H9 (cell line): ENCODE measurements around the gene SLC38A9. TPM values are rescaled to one million over a fixed set of nuclear protein-coding genes. Genes with fewer than 3 reads are reported as not detected.

Experiments
- DNase-seq: peaks from one replicate; pipeline ENCODE4 v3.0.0-alpha.2; 2017
- H2AFZ ChIP-seq: one replicate; pipeline ENCODE4 v1.6.1; 2013; ENCODE audit warnings: mild to moderate bottlenecking, low read length, control low read depth, moderate library complexity
- H2AK5ac ChIP-seq: 2 replicates; pipeline ENCODE4 v1.6.1; 2013; ENCODE audit warnings: low read length, control low read depth, mixed read lengths; ENCODE audit not compliant: insufficient read length
- H2BK120ac ChIP-seq: one replicate; pipeline ENCODE4 v1.6.1; 2013; ENCODE audit warnings: low read depth, mild to moderate bottlenecking, low read length, control low read depth, inconsistent platforms; ENCODE audit not compliant: poor library complexity, severe bottlenecking
- H2BK12ac ChIP-seq: 2 replicates; pipeline ENCODE4 v1.6.1; 2013; ENCODE audit warnings: low read length, control low read depth, mixed read lengths, low read depth; ENCODE audit not compliant: insufficient read length
- H2BK15ac ChIP-seq: 2 replicates; pipeline ENCODE4 v1.6.1; 2013; ENCODE audit warnings: low read depth, low read length, control low read depth
- H2BK20ac ChIP-seq: one replicate; pipeline ENCODE4 v1.6.1; 2013; ENCODE audit warnings: low read depth, mild to moderate bottlenecking, low read length, control low read depth, inconsistent platforms; ENCODE audit not compliant: poor library complexity, severe bottlenecking
- H2BK5ac ChIP-seq: 2 replicates; pipeline ENCODE4 v1.6.1; 2013; ENCODE audit warnings: low read length, control low read depth, mixed read lengths; ENCODE audit not compliant: insufficient read length
- H3K14ac ChIP-seq: 2 replicates; pipeline ENCODE4 v1.6.1; 2013; ENCODE audit warnings: low read length, control low read depth; ENCODE audit not compliant: insufficient read depth
- H3K18ac ChIP-seq: 2 replicates; pipeline ENCODE4 v1.6.1; 2013; ENCODE audit warnings: low read depth, mild to moderate bottlenecking, mixed read lengths, low read length, control low read depth; ENCODE audit not compliant: insufficient read length
- H3K23ac ChIP-seq: 2 replicates; pipeline ENCODE4 v1.6.1; 2013; ENCODE audit warnings: low read length, control low read depth, mixed read lengths, low read depth; ENCODE audit not compliant: insufficient read length
- H3K23me2 ChIP-seq: 2 replicates; pipeline ENCODE4 v1.6.1; 2013; ENCODE audit warnings: low read depth, mild to moderate bottlenecking, mixed read lengths, low read length, control low read depth; ENCODE audit not compliant: insufficient read length, poor library complexity, severe bottlenecking
- H3K27ac ChIP-seq: 2 replicates; pipeline ENCODE4 v1.5.1; 2013; ENCODE audit warnings: low read length, control low read depth, mixed read lengths, low read depth; ENCODE audit not compliant: insufficient read length
- H3K27me3 ChIP-seq: 2 replicates; pipeline ENCODE4 v1.6.1; 2013; ENCODE audit warnings: low read length, control low read depth, inconsistent platforms; ENCODE audit not compliant: insufficient read depth
- H3K4ac ChIP-seq: 2 replicates; pipeline ENCODE4 v1.6.1; 2013; ENCODE audit warnings: low read depth, mild to moderate bottlenecking, control low read depth, inconsistent platforms, low read length, moderate library complexity
- H3K4me1 ChIP-seq: 2 replicates; pipeline ENCODE4 v1.6.1; 2013; ENCODE audit warnings: low read length, control low read depth, inconsistent platforms; ENCODE audit not compliant: insufficient read depth
- H3K4me2 ChIP-seq: 2 replicates; pipeline ENCODE4 v1.6.1; 2013; ENCODE audit warnings: low read length, control low read depth, mixed read lengths; ENCODE audit not compliant: insufficient read length, insufficient read depth
- H3K56ac ChIP-seq: 2 replicates; pipeline ENCODE4 v1.6.1; 2013; ENCODE audit warnings: low read depth, mild to moderate bottlenecking, mixed read lengths, low read length, control low read depth; ENCODE audit not compliant: insufficient read length
- H3K79me1 ChIP-seq: 2 replicates; pipeline ENCODE4 v1.6.1; 2013; ENCODE audit warnings: low read depth, mild to moderate bottlenecking, moderate library complexity, low read length, control low read depth, inconsistent platforms; ENCODE audit not compliant: insufficient read depth, poor library complexity, severe bottlenecking
- H3K79me2 ChIP-seq: 2 replicates; pipeline ENCODE4 v1.6.1; 2013; ENCODE audit warnings: low read length, control low read depth, inconsistent platforms; ENCODE audit not compliant: insufficient read depth
- H3K9ac ChIP-seq: 2 replicates; pipeline ENCODE4 v1.6.1; 2013; ENCODE audit warnings: low read length, control low read depth, mixed read lengths; ENCODE audit not compliant: insufficient read length; ENCODE audit errors: extremely low read depth
- H3K9me3 ChIP-seq: one replicate; pipeline ENCODE4 v1.6.1; 2013; ENCODE audit warnings: low read depth, low read length, inconsistent platforms; ENCODE audit not compliant: control insufficient read depth
- H3T11ph ChIP-seq: one replicate; pipeline ENCODE4 v1.6.1; 2013; ENCODE audit warnings: mild to moderate bottlenecking, low read length, control low read depth, inconsistent platforms
- H4K20me1 ChIP-seq: one replicate; pipeline ENCODE4 v1.6.1; 2013; ENCODE audit not compliant: control insufficient read depth, insufficient read length, insufficient read depth
- H4K5ac ChIP-seq: 2 replicates; pipeline ENCODE4 v1.6.1; 2013; ENCODE audit warnings: low read depth, mild to moderate bottlenecking, mixed read lengths, low read length, control low read depth; ENCODE audit not compliant: insufficient read length
- H4K8ac ChIP-seq: replicated peaks from 2 replicates; pipeline ENCODE4 v1.6.1; 2013; ENCODE audit warnings: low read length, control low read depth, mixed read lengths, low read depth; ENCODE audit not compliant: insufficient read length
- H4K91ac ChIP-seq: 2 replicates; pipeline ENCODE4 v1.6.1; 2013; ENCODE audit warnings: low read depth, mild to moderate bottlenecking, moderate library complexity, mixed read lengths, low read length, control low read depth; ENCODE audit not compliant: insufficient read length
- H3K27ac Mint-ChIP-seq, 3 experiments: 2 replicates in 2 of 3; 3 replicates in 1 of 3; pipeline ENCODE4 v1.8.0; 2020 to 2021; ENCODE audit warnings: mixed read lengths in 3 of 3, mild to moderate bottlenecking in 1 of 3, moderate library complexity in 1 of 3
- H3K27me3 Mint-ChIP-seq: 2 replicates; pipeline ENCODE4 v1.8.0; 2021; ENCODE audit warnings: low read depth, mild to moderate bottlenecking, moderate library complexity, mixed read lengths
- H3K36me3 Mint-ChIP-seq, 3 experiments: 2 replicates in 2 of 3; 3 replicates in 1 of 3; pipeline ENCODE4 v1.8.0; 2020 to 2021; ENCODE audit warnings: low read depth in 3 of 3, mixed read lengths in 3 of 3; ENCODE audit not compliant: insufficient read depth in 1 of 3
- H3K4me1 Mint-ChIP-seq, 2 experiments: 2 replicates each; pipeline ENCODE4 v1.8.0; 2020; ENCODE audit warnings: mixed read lengths in 2 of 2
- H3K4me3 Mint-ChIP-seq, 2 experiments: 2 replicates in 1 of 2; 3 replicates in 1 of 2; pipeline ENCODE4 v1.8.0; 2020 to 2021; ENCODE audit warnings: mild to moderate bottlenecking in 2 of 2, mixed read lengths in 2 of 2, moderate library complexity in 1 of 2
- H3K9me3 Mint-ChIP-seq, 2 experiments: 2 replicates in 1 of 2; 3 replicates in 1 of 2; pipeline ENCODE4 v1.8.0; 2020; ENCODE audit warnings: mild to moderate bottlenecking in 2 of 2, mixed read lengths in 2 of 2, moderate library complexity in 1 of 2
- WGBS: extraction: QIAGEN DNeasy Blood & Tissue Kit; methylation state at CpG from one replicate; pipeline ENCODE4 v1.1.7; 2013; ENCODE audit warnings: missing lambda C conversion rate, low lambda C conversion rate, mixed read lengths; ENCODE audit not compliant: insufficient read length; ENCODE audit errors: extremely low coverage; 5-methylcytosine and 5-hydroxymethylcytosine counted together
- total RNA-seq: library from RNA; stranded (reverse); gene quantifications from 2 replicates; pipeline ENCODE4 v1.2.1, GENCODE V29; 2021
- TF ChIP-seq, protein P1 (sequence below): fragments of 200-600 bp; sonication (generic); conservative IDR thresholded peaks from 3 replicates; pipeline ENCODE4 v1.8.0; 2021; ENCODE audit warnings: antibody characterized with exemption, mild to moderate bottlenecking

Gene SLC38A9
- total RNA-seq, 1 experiment from 2014 or later = 48.5 TPM

GRCh38 chr5:55691265-55692105 lies 20.6 kb downstream of the SLC38A9 start:
- no peak overlapping the region for H2BK12ac ChIP-seq
- no peaks in the 10 kb centered on the region for H3K9me3 ChIP-seq
- Mint-ChIP-seq H3K27me3 (no peaks in the 10 kb centered on the region), H3K27ac (peak overlapping the region in 2 of 3 experiments; percentile 85 to 94; a peak in 5 of 7 replicates), H3K4me3 (no peak overlapping the region), H3K9me3 (peaks cover 3 to 6% of the 10 kb centered on the region in 2 experiments), H3K36me3 (peaks cover 10 to 19% (median 13%) of the 10 kb centered on the region in 3 experiments), H3K4me1 (peaks cover 22 to 25% of the 10 kb centered on the region in 2 experiments)
- H3K18ac ChIP-seq = no peak overlapping the region
- peaks cover 5% of the 10 kb centered on the region; the same call in 1 of the 2 replicates for H3K4me1 ChIP-seq
- H3K9ac ChIP-seq = no peak overlapping the region
- no peaks in the 10 kb centered on the region for H3K23me2 ChIP-seq
- no peak for DNase-seq
- H3K27ac ChIP-seq = no peak overlapping the region
- H3K14ac ChIP-seq = no peak overlapping the region
- no peak overlapping the region for H3K4ac ChIP-seq
- no peak overlapping the region for H2BK5ac ChIP-seq
- H4K91ac ChIP-seq = no peak overlapping the region
- H4K8ac ChIP-seq = no peak overlapping the region
- H3K56ac ChIP-seq = no peak overlapping the region
- no peak overlapping the region for H2AK5ac ChIP-seq
- H3K79me1 ChIP-seq = no peaks in the 10 kb centered on the region
- no peak overlapping the region for H3K23ac ChIP-seq
- H4K20me1 ChIP-seq = no peaks in the 10 kb centered on the region
- TF ChIP-seq, protein P1, sequence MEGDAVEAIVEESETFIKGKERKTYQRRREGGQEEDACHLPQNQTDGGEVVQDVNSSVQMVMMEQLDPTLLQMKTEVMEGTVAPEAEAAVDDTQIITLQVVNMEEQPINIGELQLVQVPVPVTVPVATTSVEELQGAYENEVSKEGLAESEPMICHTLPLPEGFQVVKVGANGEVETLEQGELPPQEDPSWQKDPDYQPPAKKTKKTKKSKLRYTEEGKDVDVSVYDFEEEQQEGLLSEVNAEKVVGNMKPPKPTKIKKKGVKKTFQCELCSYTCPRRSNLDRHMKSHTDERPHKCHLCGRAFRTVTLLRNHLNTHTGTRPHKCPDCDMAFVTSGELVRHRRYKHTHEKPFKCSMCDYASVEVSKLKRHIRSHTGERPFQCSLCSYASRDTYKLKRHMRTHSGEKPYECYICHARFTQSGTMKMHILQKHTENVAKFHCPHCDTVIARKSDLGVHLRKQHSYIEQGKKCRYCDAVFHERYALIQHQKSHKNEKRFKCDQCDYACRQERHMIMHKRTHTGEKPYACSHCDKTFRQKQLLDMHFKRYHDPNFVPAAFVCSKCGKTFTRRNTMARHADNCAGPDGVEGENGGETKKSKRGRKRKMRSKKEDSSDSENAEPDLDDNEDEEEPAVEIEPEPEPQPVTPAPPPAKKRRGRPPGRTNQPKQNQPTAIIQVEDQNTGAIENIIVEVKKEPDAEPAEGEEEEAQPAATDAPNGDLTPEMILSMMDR = peak; percentile 80
- no peak overlapping the region for H2BK15ac ChIP-seq
- H3T11ph ChIP-seq = no peak overlapping the region
- no peak overlapping the region for H2BK120ac ChIP-seq
- H2BK20ac ChIP-seq = no peak overlapping the region
- no peak overlapping the region for H2AFZ ChIP-seq
- no peaks in the 10 kb centered on the region for H3K27me3 ChIP-seq
- H3K79me2 ChIP-seq = no peaks in the 10 kb centered on the region
- H4K5ac ChIP-seq = no peak overlapping the region
- WGBS = no CpG with 5 or more reads among the region's 2 CpGs
- H3K4me2 ChIP-seq = no peak overlapping the region
